Measurements from ENCODE around the gene TRIM44.

DNA sequence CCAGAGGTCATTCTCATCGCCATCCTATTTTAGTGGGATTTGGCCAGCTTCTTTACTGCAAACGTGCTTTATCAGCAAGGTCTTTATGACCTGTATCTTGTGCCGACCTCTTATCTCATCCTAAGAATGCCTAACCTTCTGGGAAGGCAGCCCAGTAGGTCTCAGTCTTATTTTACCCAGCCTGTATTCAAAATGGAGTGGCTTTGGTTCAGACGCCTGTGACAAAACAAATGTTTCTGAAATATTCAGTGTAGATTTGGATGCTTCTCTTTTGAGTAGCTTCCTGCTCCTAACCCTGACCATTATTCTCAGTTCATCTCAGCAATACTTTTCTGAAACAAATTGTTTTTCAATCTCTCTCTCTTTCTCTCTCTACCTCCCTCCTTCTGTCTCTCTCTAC is 60.1 kb downstream of the TRIM44 start:
- TF ChIP-seq, protein P1, sequence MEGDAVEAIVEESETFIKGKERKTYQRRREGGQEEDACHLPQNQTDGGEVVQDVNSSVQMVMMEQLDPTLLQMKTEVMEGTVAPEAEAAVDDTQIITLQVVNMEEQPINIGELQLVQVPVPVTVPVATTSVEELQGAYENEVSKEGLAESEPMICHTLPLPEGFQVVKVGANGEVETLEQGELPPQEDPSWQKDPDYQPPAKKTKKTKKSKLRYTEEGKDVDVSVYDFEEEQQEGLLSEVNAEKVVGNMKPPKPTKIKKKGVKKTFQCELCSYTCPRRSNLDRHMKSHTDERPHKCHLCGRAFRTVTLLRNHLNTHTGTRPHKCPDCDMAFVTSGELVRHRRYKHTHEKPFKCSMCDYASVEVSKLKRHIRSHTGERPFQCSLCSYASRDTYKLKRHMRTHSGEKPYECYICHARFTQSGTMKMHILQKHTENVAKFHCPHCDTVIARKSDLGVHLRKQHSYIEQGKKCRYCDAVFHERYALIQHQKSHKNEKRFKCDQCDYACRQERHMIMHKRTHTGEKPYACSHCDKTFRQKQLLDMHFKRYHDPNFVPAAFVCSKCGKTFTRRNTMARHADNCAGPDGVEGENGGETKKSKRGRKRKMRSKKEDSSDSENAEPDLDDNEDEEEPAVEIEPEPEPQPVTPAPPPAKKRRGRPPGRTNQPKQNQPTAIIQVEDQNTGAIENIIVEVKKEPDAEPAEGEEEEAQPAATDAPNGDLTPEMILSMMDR (IDR thresholded peaks at IDR 0.05; ENCODE audit: insufficient read depth, low read length, poor library complexity, severe bottlenecking), result no peak
- no peak for TF ChIP-seq EZH2phosphoT487 (conservative IDR thresholded peaks at IDR 0.05; ENCODE audit: low read length)

Measured in SU-DHL-6 (cell line).